ENCODE results near the gene DHX34. TPM values are rescaled to one million over a fixed set of nuclear protein-coding genes. Genes with fewer than 3 reads are reported as not detected.

DHX34 gene
- total and polyA plus RNA-seq, 9 of the 15 experiments (the other 6 are each of a cell fraction or from before 2014, with no cell fraction given): 0.36 to 42.0 (median 15.0) TPM

- TF ChIP-seq TAF9B (IDR thresholded peaks at IDR 0.05; ENCODE audit: partially characterized antibody): peak; percentile 60
- peak; percentile 65 for TF ChIP-seq SOX6 (IDR thresholded peaks at IDR 0.05)
- TF ChIP-seq MEIS2 (IDR thresholded peaks at IDR 0.05; ENCODE audit: partially characterized antibody): peak; percentile 95
- peak; percentile 77 for TF ChIP-seq MXI1 (IDR thresholded peaks at IDR 0.05; ENCODE audit: low read depth, low read length)
- no peak for TF ChIP-seq NCOA2 (IDR thresholded peaks at IDR 0.05; ENCODE audit: partially characterized antibody in 2 of 2)
- TF ChIP-seq, protein P1, sequence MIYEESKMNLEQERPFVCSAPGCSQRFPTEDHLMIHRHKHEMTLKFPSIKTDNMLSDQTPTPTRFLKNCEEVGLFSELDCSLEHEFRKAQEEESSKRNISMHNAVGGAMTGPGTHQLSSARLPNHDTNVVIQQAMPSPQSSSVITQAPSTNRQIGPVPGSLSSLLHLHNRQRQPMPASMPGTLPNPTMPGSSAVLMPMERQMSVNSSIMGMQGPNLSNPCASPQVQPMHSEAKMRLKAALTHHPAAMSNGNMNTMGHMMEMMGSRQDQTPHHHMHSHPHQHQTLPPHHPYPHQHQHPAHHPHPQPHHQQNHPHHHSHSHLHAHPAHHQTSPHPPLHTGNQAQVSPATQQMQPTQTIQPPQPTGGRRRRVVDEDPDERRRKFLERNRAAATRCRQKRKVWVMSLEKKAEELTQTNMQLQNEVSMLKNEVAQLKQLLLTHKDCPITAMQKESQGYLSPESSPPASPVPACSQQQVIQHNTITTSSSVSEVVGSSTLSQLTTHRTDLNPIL (CRISPR knock-in tag; IDR thresholded peaks at IDR 0.05): no peak
- TF ChIP-seq, protein P2, sequence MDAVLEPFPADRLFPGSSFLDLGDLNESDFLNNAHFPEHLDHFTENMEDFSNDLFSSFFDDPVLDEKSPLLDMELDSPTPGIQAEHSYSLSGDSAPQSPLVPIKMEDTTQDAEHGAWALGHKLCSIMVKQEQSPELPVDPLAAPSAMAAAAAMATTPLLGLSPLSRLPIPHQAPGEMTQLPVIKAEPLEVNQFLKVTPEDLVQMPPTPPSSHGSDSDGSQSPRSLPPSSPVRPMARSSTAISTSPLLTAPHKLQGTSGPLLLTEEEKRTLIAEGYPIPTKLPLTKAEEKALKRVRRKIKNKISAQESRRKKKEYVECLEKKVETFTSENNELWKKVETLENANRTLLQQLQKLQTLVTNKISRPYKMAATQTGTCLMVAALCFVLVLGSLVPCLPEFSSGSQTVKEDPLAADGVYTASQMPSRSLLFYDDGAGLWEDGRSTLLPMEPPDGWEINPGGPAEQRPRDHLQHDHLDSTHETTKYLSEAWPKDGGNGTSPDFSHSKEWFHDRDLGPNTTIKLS (IDR thresholded peaks at IDR 0.05; ENCODE audit: borderline replicate concordance, low read depth): peak; percentile 58
- TF ChIP-seq TARDBP (IDR thresholded peaks at IDR 0.05): no peak
- 0 out of 2 replicates have a peak, but pooled peaks have one; percentile 56 for TF ChIP-seq HIVEP1 (CRISPR knock-in tag; IDR thresholded peaks at IDR 0.05)
- no peak for TF ChIP-seq HMG20A (CRISPR knock-in tag; conservative IDR thresholded peaks at IDR 0.05)
- TF ChIP-seq ZNF311 (CRISPR knock-in tag; IDR thresholded peaks at IDR 0.05): no peak
- TF ChIP-seq, protein P3, sequence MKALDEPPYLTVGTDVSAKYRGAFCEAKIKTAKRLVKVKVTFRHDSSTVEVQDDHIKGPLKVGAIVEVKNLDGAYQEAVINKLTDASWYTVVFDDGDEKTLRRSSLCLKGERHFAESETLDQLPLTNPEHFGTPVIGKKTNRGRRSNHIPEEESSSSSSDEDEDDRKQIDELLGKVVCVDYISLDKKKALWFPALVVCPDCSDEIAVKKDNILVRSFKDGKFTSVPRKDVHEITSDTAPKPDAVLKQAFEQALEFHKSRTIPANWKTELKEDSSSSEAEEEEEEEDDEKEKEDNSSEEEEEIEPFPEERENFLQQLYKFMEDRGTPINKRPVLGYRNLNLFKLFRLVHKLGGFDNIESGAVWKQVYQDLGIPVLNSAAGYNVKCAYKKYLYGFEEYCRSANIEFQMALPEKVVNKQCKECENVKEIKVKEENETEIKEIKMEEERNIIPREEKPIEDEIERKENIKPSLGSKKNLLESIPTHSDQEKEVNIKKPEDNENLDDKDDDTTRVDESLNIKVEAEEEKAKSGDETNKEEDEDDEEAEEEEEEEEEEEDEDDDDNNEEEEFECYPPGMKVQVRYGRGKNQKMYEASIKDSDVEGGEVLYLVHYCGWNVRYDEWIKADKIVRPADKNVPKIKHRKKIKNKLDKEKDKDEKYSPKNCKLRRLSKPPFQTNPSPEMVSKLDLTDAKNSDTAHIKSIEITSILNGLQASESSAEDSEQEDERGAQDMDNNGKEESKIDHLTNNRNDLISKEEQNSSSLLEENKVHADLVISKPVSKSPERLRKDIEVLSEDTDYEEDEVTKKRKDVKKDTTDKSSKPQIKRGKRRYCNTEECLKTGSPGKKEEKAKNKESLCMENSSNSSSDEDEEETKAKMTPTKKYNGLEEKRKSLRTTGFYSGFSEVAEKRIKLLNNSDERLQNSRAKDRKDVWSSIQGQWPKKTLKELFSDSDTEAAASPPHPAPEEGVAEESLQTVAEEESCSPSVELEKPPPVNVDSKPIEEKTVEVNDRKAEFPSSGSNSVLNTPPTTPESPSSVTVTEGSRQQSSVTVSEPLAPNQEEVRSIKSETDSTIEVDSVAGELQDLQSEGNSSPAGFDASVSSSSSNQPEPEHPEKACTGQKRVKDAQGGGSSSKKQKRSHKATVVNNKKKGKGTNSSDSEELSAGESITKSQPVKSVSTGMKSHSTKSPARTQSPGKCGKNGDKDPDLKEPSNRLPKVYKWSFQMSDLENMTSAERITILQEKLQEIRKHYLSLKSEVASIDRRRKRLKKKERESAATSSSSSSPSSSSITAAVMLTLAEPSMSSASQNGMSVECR (CRISPR knock-in tag; IDR thresholded peaks at IDR 0.05): peak; percentile 95
- TF ChIP-seq DNMT1 (IDR thresholded peaks at IDR 0.05): 0 out of 2 replicates have a peak, but pooled peaks have one; percentile 15
- peak; percentile 85; the same call in 1 of the 2 replicates for TF ChIP-seq PHF8 (IDR thresholded peaks at IDR 0.05; ENCODE audit: borderline replicate concordance, low read length)
- TF ChIP-seq CCNT2 (IDR thresholded peaks at IDR 0.05; ENCODE audit: borderline replicate concordance, extremely low read depth, insufficient read length, low read depth, low read length): peak; percentile 79
- no peak for TF ChIP-seq KDM1A (IDR thresholded peaks at IDR 0.05)
- TF ChIP-seq, protein P4, sequence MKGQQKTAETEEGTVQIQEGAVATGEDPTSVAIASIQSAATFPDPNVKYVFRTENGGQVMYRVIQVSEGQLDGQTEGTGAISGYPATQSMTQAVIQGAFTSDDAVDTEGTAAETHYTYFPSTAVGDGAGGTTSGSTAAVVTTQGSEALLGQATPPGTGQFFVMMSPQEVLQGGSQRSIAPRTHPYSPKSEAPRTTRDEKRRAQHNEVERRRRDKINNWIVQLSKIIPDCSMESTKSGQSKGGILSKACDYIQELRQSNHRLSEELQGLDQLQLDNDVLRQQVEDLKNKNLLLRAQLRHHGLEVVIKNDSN (CRISPR knock-in tag; IDR thresholded peaks at IDR 0.05): peak; percentile 74
- no peak for TF ChIP-seq GTF2B (IDR thresholded peaks at IDR 0.05; ENCODE audit: extremely low read depth, insufficient read length)
Measured at GRCh38 chr19:47348819-47349795, at the start of gene DHX34 (continued).
